ENCODE results near the gene ADORA1.

The ADORA1 gene

DNA sequence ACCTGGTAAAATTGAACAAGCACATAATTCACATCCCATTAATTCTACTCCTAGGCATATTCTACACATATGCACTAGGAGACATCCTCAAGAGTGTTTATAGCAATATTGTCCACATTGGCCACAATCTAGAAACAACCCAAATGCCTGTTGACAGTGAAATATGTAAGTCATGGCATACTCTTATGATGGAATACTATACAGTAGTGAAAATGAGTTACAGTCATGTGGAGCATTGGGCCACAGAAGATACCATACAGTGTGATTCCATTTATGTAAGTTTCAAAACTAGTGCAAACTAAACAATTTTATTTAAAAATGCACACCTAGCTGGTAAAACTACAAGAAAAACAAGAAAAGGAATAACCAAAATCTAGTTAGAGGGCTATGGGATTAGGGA lies 82.8 kb downstream of the ADORA1 start:
- no peak for DNase-seq (ENCODE audit: low spot score)
- no peak for FAIRE-seq

DNA sequence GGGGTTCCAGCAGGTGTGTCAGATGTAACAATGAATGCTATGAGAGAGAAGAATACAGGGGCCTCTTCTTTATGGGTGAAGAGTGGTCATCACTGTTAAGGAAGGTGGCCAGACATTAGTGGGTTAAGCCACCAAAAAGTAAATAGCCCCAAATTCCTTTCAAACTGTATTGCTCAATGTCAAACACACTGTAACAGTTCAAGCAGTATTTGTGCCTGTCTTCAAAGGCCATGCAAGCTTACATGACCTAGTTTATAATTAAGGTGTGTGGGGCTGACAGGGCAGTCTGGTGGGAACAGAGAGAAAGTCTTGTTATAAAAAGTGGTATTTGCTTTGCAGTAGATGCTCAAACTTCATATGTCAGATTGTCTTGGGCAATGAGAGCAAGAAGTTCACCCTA lies 83.5 kb downstream of the ADORA1 start:
- DNase-seq (ENCODE audit: low spot score) (no peak), FAIRE-seq (no peak)

DNA sequence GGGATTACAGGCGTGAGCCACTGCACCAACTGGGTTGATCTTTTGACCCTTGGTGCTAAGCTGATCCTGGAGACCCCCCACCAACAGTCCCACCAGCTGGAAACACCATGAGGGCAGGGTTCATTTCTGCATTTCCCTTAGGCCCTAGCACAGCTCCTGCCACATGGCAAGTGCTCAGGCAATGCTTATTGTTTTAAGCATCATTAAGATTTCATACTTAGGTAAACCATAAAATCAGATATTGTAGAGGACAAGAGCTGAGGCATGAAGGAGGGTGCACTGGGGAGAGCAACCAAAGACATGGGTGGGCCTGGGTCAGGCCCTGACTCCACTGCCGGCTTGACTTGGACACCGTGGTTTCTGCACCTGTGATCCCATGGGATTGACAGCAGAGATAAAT lies 84.3 kb downstream of the ADORA1 start:
- no peak for FAIRE-seq
- DNase-seq (ENCODE audit: low spot score): no peak

DNA sequence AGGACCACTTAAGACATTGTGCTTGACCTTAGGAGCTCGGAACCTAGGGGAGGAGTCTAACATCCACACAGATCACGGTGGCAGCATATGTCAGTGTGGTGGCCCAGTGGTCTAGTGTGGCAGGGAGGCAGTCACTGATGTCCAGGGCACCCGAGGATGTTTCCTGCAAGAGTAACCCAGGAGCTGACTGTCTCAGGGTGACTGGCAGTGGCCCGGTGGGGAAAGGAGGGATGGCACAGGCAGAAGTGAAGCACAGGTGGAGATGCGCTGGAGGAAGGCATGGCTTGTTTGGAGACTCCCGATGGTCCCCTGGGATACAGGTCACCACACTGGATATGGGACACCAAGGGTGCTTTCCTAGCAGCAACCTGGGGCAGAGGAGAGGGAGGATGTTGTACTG lies 85.6 kb downstream of the ADORA1 start:
- DNase-seq (ENCODE audit: low spot score) (no peak), FAIRE-seq (no peak)

DNA sequence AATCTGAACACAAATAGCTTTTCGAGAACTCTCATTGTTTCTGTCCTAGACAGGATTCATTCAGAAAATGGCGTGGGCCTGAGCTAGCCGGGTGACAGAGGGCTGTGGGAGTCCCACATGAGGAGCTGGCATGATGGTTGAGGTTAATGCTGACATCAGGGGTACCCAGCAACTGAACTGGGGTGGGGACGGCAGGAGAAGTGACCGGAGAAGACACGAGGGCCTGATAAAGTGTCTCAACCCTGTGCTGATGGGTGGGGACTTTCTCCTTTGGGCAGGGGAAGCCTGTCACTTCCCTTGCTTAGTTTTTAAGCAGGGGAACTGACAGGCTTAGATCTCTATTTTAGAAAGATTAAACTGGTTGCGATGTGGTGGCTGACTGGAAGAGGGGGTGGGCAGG lies 87.3 kb downstream of the ADORA1 start:
- FAIRE-seq (no peak), DNase-seq (ENCODE audit: low spot score) (no peak)

DNA sequence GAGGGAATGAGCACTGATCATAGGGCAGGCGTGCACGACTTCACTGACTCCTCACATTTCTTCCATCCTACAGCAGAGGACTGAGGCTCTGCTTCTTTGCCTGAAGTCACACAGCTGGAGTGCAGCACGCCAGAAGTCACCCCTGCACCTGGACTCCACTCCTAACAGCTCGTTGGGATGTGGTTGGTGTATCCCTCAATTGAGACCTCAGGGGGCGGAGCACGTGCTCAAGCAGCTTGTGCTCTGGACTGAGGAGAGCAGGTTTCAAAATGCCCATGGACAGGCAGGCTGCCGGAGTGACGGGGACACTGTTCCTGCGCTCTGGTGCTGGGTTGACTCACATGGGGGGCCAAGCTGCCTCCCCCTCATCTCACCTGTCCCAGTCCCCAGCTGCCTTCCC lies 88.0 kb downstream of the ADORA1 start:
- FAIRE-seq: no peak

DNA sequence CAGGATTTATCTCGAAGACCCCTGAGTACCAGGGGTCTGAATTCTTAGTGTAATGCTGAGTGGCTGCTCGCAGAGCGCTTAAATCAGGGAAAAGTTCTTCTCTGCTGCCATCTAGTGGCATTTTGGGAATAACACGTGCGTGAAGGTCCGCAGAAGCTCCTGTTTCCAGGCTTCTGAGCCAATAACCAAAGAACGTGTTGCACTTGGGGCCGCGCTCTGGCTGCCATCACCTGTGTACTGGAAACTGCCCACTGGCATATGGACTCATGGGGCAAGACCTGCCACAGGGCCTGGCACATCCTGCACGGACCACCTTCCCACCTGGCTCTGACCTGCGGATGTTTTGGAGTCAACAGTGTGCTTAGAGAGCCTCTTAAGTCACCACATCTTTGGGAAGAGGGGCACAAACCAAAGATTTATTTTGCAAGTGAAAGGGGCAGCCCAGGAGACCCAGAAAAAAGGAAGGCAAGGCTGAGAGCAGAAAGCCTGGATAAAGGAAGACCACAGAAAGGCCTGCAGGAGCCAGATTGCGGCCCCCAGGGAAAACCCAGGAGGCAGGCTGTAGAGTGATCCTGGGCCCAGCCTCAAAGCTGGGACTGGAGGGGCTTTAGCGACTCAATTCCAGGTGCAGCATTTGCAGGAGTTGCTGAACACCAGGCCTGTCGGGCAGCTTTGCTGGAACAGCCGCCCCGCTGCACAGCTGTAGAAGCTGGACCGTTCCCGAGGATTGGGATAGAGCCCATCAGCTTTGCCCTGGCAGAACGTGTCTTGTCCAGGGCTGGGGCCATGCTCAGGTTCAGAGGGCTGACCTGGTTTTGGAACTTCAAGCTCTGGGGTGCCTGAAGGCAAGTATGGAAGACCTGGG lies 89.0 kb downstream of the ADORA1 start:
- DNase-seq (ENCODE audit: low spot score): peak; percentile 52

More for the DNA sequence above, 88.0 kb downstream of the ADORA1 start:
- no peak for DNase-seq (ENCODE audit: low spot score)

More for the DNA sequence above, 89.0 kb downstream of the ADORA1 start:
- FAIRE-seq: no peak

All from RCC 7860 (cell line).